SKM-1 (cell line): Measurements from ENCODE around the gene ST7L.
A peak's percentile ranks its signal among the peaks of the same experiment; 100 is the strongest.

ENCODE experiments used
- DNase-seq: peaks from one replicate; lab custom pipeline; 2025; ENCODE audit not compliant: unreplicated experiment; lab: John Stamatoyannopoulos, UW

ST7L gene

DNA sequence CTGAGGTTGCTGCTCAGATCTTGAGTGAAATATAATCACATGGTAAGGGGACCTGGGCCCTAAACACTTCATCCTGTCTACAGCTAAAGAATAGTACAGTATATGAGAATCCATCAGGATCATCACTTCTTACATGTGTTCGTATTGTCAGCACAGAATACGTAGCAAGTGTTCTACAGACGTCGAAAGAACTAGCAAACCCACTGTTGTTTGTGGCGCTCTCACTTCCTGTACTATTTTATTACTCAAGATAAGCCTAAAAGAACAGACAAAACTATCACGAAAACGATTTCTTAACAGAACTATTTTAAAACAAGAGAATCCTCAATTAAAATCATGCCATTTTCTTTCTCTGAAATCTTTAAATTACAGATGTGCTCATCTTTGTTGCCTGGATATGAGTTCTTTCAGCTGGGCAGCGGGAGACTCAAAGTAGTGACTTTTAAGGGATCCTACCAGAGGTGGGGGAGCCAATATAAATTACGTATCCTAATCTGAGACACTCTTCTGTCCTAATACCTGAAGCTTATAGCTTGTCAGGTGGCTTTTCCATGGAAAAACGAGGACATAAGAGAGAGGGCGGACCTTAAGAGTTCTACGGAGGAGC is 724 bp downstream of the ST7L start:
- no peak for DNase-seq

GRCh38 chr1:112614460-112615065 is 4.4 kb downstream of the ST7L start:
- peak; percentile 25 for DNase-seq

GRCh38 chr1:112605633-112606327 is 13.2 kb downstream of the ST7L start:
- no peak for DNase-seq

DNA sequence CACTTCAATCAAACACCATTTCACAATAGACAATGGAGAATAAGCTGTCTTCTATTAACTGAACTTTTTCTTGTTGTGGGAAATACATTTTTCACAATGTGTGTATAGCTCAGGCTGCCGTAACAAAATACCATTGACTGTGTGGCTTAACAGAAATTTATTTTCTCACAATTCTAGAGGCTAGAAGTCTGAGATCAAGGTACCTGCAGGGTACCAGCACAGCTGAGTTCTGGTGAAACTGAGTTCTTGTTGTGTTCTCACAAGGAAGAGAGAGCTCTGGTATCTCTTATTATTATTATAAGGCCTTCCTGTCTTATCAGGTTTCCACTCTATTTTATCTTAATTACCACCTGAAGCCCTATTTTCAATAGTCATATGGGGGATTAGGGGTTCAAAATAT is 15.4 kb downstream of the ST7L start:
- no peak for DNase-seq

GRCh38 chr1:112603012-112603411 is 15.9 kb downstream of the ST7L start:
- DNase-seq: no peak

DNA sequence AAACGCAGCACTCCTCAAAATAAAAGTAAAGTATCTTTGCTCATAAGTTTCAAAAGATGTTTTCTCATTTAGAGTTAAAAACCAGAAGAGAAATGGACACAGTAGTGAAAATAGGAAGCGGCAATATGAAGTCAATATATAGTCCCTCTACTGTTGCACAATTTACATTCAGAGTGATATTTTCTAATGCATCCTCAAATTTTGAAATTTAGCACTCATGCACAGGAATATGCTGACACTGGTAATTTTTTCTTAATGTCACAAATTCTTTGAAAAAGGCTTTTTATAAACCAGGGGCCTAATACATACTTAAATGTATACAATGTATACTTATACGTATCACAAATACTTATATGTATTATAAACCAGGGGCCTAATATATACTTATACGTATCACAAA is 19.5 kb downstream of the ST7L start:
- no peak for DNase-seq

- no peak for DNase-seq
These were observed 24.6 kb downstream of the ST7L start for GRCh38 chr1:112594208-112594876.

DNA sequence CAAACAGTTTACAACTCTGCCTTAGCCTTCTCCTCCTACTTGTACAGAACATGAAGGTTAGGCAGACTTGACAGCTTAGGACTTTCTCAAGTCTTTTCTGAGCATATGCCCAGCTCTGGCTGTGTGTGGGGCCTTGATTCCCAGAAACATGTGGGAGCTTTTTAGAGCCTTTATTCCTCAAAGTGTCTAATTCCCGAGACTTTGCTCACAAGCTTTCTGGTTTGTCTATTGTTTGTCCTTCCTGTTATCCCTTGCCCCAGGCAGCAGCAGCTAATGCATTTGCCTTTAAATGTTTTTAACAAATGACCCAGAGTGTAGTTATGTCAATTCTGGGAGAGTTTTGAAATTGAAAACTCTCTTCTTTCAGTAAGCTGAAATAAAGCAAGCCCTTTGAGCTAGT is 29.2 kb downstream of the ST7L start:
- DNase-seq: no peak

DNA sequence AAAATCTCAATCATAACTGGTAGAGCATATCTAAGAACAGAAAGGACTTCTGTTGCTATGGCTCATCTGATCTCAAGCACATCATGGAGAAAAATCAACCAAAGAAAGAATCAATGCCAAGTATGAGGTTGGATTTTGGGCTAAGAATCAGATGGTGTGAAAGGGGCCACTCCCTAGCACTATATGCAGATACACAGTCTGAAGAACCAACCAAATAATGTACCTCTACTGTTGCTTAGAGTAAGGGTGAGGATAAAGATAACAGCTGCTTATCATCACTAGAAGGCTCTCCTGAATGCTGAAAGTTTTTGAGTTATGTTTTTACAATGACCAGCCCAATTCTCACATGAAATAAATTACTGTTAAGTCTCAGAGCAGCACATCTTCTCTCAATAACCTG is 35.6 kb downstream of the ST7L start:
- no peak for DNase-seq

- no peak for DNase-seq
These were observed 37.3 kb downstream of the ST7L start for GRCh38 chr1:112581586-112582192.

DNA sequence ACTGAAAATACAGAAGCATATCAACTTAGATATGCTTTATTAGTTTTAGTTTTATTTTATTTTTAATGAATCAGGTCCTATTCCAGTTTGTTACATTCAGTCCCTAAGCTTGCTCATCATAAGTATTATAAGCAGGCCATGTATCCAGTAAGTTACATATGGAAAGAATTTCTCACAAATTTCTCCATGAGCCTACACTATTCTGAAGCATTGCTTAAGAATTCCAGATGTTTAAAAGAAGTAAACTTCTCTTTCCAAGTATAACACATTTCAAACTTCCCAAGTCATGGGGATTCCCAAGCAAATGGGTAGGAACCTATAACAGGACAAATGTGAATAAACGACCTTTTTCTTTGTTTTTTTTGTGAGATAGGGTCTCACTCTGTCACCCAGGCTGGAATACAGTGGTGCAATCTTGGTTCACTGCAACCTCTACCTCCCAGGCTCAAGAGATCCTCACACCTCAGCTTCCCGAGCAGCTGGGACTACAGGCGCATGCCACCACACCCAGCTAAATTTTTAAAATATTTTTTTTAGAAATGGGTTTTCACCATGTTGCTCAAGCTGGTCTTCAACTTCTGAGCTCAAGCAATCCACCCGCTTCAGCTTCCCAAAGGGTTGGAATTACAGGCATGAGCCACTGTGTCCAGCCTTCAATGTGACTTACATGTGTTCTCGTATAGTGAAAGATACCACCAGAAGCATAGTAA is 39.0 kb downstream of the ST7L start:
- no peak for DNase-seq

DNA sequence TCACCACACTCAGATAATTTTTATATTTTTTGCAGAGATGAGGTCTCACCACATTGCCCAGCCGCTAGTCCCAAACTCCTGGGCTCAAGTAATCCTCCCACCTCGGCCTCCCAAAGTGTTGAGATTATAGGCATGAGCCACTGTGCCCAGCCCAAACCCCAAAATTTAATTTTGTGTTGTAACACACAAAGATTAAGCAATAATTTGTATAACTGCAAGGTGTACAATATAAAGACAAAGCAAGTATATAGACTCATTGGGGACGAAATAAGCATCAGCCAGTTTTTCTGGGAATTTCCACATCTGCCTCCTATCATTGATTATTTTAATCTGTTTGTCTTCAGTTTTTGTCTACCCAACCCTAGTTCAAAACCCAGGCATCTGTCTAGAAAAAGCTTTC is 42.7 kb downstream of the ST7L start:
- DNase-seq: no peak

DNA sequence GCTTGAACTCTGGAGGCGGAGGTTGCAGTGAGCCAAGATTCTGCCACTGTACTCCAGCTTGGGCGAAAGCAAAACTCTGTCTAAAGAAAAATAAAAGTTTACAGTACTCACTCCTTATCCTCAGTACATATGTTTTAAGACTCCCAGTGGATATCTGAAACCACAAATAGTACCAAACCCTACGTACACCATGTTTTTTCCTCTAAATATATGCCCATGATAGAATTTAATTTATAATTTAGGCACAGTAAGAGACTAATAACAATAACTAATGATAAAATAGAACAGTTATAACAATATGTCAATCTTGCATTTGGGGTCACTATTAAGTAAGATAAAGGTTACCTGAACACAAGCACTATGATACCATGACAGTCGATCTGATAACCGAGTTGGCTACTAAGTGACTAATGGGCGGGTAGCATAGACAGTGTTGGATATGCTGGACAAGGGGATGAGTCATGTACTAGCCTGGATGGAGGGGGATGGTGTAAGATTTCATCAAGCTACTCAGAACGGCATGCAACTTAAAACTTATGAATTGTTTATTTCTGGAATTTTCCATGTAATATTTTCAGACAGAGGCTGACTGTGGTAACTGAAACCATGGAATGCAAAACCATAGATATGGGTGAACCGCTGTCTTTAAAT is 43.7 kb downstream of the ST7L start:
- DNase-seq: no peak

- no peak for DNase-seq
These were observed 53.1 kb downstream of the ST7L start for GRCh38 chr1:112565800-112566199.

DNA sequence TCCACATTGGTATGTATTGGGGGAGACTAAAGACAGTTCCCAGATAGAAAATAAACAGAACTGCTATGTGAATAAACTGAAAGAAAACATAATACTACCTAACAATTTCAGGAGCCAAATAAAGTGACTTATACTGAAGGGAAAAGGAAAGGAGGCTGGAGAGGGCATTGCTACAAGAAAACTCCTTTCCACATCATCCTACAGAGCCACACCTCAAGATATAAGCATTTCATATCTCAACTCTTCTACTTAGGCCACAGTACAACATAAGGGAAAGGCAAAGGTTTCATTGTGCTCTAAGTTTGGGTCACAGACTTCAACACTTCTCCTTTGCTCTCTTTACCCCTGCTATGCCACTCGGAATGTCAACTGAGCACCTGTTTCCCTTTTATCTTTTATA is 54.9 kb downstream of the ST7L start:
- no peak for DNase-seq

- no peak for DNase-seq
These were observed 55.6 kb downstream of the ST7L start for GRCh38 chr1:112563341-112563740.

DNA sequence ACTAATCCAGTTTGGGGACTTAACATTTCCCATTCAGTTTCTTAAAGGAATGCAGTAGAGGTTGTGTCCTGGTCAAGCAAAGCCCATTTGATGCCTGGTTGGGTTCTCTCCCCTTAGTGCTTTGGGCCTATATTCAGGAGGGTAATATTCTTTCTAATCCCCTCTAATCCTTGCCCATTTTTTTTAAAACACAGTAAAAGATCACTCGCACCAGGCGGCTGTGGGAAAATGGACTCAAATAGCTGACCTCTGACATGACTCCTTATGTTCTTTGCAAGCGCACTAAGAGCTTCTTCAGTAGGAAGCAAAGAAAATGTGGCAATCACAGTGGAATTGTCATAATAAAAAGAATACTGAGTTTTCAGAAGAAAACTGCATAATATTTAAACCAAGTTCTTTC is 60.3 kb downstream of the ST7L start:
- DNase-seq: no peak

DNA sequence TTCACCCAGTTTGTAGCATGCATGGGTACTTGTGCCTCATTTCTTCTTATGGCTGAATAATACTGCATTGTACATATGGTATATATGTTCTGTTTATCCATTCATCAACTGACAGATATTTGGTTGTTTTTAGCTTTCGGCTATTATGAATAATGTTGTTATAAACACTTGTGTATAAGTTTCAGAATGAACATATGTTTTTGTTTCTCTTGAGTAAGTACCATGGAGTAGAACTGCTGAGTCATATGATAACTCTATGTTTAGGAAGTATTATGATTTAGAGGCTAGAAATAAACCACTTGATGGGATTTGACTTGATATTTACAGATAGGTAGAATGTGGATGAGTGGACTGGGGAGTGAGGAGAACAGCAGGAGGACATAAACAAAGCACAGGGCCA is 61.6 kb downstream of the ST7L start:
- no peak for DNase-seq

DNA sequence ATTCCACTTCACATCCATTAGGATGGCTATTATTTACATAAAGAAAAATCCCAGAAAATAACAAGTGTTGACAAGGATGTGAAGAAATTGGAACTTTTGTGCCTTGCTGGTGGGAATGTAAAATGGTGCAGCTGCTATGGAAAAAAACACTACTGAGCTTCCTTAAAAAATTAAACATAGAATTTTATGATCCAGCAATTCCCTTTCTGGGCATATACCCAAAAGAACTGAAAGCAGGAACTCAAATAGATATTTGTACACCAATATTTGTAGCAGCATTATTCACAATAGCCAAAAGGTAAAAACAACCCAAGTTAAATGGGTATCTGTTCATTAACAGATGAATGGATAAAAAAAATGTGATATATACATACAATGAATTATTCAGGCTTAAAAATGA is 64.5 kb downstream of the ST7L start:
- no peak for DNase-seq

GRCh38 chr1:112549590-112549989 is 69.4 kb downstream of the ST7L start:
- DNase-seq: no peak

- no peak for DNase-seq
These were observed 70.4 kb downstream of the ST7L start for GRCh38 chr1:112548547-112548946.
